MV-4-11 (cell line): ENCODE measurements around the gene NAB1.
A peak's percentile ranks its signal among the peaks of the same experiment; 100 is the strongest.

Experiments
- DNase-seq: peaks from one replicate; lab custom pipeline; 2025; lab: John Stamatoyannopoulos, UW

The NAB1 gene

DNA sequence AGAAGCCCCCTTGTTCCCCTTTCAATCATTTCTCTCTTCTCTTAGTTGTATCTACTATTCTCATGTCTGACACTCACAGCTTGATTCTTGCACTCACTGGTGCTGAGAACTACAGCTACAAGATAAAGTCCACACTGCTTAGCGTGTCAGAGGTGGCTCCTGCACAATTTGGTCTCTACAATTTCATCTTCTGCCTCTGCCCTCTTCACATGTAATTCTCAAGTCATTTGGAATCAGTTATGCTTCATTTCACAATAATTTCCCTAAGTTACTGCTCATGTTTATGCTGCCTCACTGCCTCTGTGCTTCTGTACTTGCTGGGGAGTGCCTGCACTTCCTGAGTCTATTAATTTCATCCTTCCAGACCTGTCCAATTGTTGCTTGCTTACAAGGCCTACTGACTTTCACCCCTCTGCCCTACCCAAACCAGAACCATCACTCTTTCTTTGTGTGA lies 11.6 kb upstream of the NAB1 start:
- DNase-seq, result no peak

DNA sequence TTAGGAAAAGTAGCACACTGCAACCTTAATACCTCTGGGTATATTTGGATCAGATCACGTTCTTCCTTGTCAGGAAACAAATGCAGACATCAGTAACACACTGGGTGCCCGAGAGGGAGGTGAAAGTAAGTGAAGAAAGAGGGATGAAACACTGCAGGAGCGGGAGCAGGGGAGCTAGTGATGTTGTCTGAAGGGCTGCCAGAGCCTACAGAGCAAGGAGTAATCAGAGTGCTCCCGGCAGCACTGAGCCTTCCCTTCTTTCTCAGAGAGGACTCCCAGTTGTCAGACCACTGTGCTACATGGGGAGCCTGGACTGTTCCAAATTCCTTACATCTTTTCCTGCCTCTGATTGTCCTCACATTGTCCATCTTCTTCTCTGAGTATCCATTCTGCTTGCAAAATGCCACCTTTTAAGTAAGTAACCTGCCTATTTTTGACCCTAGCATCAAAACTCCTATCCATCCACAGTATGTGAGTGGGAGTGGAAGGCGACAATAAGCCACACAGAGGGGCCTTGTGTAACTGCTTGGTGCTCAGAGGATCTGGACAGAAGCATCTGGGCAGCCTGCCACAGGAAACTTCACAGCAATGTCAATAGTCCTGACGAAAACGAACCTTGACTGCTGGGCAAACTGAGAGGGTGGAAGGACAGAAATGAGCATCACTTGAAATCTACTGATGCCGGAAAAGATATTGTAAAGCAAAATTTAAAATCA lies 10.8 kb upstream of the NAB1 start:
- DNase-seq, result no peak

DNA sequence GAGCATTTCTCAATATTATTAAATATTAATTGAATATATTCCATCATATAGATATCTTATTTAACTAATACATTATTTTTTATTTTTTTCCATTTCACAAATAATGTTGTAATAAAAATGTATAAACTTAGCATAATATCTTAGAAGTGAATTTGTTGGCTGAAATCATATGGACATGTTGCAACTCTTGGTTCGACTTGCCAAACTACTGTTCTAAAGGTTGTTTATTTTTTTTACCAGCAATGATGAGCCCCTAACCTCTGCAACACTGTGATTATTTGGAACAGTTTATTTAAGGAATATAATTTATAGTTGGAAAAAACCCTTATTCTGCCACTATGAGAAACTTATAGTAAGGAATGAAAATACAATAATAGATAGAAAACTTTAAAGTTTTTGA lies 8.8 kb upstream of the NAB1 start:
- no peak for DNase-seq

DNA sequence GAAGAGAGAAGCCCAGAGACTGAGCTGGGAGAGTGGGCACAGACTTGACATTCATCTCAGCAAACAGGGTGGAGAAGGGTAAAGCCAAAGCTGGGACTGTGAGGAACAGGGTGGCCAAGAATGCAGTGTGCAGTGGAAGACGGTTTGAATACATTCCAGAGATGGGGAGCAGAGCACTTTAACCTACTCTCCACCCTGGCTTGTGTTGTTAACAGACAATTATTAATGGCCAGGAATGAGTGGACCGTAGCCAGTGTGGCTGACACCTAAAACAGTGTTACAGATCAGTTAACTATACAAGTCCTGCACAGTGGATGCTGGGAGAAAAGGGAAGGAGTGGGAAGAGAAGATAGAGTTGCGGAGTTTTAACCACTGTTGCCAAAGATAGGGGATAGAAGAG lies 7.4 kb upstream of the NAB1 start:
- DNase-seq, result no peak

DNA sequence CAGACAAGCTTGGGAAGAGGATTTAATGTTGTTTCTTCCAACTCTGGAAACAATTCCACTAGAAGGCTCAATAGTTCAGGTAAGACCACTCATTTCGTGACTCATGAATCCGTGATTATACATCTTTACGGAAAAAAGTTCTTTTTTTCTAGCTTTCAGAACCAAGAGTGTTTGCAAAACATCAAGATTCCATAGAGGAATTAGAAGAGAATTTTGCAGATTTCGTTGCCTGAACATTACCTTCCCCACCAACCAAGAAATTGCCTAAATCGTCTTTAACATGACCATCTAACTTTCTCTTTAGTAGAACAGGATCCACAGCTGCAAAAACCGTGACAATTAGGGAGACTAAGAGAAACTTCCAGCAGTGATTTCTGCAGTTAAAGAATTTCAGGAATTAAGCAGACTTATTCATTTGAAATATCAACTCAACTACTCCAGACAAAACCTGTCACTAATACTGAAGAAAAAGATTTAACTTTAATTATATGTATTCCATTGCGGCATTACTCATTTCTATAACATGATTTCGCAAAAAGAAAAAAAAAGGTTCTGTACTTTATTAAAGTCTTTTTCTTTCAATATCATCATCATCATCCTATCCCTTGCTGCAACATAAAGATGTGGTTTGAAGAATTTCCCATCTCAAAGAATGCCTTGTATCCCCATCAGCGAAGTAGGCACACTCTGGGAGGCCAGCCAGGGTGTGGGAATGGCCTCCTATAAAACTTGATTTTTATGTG lies 1.9 kb upstream of the NAB1 start:
- DNase-seq, result no peak

DNA sequence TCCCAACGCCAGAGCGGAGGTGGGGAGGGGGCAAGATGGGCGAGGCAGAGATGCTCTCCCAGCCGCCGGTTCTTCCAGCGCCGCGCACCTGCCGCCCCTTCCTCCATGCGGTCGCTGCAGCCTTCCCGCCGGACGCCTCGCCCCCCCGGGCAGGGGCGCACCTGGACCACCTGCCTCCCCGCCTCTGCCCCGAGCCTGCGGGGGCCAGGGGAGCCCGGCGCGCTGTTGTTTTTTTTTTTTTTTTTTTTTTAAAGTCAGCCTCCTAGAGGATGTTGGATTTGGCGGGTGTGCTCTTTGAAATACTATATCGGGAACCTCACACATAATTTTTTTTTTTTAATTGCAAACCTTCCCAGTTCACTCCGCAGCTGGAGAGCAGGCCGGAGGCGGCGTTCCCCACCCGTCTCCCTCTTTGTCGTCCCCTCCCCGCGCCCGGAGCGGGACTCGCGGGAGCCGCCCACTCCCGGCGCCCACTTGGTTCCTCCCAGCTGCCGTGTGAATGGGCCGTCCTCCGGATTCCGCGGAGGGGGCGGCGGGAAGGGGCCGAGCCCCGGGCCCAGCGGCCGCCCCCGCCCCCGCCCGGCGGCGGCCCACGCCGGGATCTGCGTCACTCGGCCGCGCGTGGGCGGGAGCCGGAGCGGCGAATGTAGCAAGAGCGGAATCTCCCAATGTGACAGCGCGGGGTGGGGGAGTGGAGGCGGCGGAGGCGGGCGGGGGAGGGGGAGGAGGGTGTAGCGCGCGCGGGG lies 421 bp upstream of the NAB1 start:
- peak; percentile 61 for DNase-seq

DNA sequence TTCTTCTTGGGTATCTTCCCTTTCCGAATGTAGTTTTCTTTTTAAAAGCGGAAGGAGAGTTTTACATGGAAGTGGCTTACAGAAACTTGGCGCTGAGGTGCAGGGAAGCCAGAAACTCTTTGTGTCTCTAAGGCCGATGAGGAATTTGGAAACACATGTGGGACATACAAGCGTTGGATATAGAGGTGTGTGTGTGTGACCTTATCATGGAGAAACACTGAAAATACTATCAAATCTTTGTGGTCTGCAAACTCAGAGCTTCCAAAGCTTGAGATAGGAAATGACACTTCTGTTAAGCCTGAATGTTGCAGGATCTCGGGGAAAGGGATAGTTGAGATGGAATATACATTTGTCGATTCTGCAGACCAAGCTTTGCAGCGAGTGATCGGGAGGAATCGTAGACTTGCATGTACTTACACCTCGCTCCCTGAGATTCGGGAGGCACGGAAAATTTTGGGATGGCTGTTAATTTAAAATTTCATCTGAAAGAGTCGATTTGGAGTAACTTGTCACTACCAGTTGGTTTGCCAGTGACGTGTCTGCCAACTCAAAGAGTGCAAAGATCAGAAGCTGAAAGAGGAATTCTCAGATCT lies 1.0 kb downstream of the NAB1 start:
- DNase-seq, result peak; percentile 31

DNA sequence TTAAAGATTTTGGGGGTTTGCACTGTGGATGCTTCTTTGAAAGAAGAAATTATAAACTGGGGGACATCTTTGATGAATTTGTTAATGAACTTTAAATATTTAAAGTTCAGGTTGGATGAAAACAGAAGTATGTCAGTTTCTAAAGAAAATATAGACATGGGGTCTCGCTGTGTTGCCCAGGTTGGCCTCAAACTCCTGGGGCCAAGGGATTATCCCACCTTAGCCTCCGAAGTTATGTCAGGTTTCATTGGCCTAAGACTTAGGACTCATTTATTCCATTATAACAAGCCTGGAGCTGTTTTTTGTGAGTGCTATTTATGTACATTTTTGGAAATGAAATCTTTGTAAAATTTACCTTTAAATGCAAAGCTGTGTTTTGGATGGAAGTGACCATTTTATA lies 2.5 kb downstream of the NAB1 start:
- DNase-seq, result no peak

DNA sequence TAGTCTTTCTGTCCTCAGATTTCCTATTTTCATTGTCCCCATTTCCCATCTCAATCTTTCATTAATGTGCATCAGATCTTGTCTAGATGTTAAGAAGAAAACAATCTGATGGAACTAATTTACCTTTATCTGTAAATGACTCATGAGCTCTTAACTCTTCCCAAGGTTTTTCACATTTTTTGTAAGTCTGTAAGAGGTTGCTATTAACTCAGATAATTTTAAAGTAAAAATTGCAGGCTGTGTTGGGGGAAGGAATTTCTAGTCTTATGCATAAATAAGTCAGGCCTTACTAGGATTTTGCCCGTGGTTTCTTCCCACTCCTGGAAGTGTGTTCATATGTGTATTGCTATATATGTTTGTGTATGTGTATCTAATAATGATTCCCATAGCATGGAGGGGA lies 4.3 kb downstream of the NAB1 start:
- DNase-seq, result no peak

DNA sequence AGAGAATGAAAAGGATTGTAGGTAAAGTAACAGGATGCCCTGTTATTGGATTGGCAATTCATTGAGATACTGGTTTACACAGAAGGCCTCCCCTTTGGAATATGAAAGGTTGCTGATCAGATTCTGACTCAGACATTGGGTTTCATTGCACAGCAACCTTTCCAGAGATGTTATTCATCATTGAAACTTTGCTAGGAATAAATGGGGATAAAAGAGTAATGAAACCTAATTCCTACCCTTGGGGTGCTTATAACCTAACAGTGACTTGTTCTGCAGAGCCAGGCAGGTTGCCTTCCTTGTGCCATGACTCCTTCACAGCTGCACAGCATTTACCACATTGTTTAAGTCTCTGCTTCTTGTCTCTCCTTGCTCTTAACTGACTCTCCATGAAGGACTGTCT lies 5.0 kb downstream of the NAB1 start:
- DNase-seq, result no peak

DNA sequence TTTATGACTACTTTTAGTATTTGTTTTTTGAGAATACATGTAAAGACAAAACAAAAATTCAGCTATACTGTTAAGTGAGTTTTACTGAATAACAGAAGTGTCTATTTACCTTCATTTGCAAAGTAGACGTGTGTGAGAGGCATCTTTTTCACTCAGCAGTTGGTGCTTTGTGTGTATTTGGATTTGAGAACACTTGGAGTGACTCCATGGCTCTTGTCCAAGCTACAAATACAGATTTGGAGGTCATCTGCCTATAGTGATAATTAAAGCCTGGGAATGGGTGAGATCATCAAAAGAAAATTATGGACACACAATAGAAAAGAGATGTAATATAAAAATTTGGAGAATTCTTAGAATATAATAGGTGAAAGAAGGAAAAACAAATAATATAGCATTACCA lies 6.2 kb downstream of the NAB1 start:
- DNase-seq, result no peak

DNA sequence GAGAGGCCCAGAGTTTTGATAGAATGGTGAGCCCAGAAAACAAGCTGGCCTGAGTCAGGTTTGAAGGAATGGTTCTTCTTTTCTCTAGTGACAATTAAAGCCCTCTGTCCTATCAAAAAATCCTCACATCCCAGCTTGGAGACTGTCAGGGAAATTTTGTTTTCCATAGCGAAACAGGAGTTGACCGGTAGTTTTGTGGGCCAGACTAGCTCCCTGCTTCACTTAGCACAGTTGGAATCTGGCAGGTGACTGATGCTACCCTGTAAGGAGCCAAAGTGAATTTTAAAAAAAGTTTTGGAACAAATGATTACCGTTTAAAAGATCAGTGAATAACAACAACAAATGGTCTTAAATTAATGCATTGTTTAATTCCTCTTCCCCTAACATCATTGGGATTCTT lies 6.7 kb downstream of the NAB1 start:
- DNase-seq, result no peak

DNA sequence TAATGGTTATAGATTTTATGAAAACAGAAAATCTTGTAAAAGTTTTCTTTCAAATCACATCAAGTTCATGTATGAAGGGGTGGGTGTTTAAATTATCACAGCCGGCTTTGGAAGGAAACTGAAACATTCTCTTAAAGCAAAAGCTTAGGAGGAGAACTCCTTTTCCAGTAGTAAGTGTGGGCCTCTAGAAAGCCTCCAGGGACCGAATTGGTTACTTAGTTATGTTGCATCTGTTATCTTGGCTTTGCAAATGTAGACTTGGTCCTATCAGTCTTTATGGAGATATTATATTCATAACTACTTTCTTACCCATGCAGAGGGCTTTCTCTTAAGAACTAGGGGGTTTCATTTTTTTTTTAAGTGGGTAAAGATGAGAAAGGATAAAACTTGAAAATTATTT lies 7.4 kb downstream of the NAB1 start:
- DNase-seq, result no peak

DNA sequence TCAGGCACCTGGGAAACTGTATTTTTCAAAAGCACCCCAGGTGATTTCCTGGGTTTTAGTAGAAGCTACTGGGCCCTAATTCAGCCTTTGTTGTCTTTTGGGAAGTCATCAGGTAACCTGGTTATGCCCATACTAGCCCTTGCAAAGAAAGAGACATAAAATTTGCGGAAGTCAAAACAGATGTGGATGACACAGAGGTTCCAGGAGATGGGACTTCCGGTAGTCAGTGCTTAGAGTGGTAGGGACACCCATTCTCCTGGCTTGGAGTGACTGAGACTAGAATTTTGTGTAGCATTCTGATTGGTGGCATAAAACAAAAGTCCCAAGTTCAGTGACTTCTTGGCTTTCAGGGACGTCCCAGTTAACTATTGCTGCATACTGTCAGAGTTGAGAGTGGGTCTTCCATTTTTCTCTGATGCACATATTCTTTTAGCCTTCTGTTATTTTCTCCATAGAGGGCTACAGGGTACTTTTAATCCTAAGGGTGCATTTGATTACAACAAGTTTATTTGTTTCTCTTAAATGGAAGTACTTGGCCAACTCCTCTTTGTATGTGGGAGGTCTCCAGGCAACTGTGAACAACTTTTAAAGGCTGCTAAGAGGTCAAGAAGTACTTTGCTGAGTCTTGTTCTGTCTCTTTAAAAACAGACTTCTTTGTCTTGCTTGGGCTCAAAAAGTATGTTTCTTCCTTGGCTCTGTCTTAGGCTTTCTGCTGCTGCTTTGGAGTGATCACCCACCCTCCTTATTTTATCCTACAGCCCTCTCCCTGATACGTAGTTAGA lies 8.8 kb downstream of the NAB1 start:
- DNase-seq, result no peak

DNA sequence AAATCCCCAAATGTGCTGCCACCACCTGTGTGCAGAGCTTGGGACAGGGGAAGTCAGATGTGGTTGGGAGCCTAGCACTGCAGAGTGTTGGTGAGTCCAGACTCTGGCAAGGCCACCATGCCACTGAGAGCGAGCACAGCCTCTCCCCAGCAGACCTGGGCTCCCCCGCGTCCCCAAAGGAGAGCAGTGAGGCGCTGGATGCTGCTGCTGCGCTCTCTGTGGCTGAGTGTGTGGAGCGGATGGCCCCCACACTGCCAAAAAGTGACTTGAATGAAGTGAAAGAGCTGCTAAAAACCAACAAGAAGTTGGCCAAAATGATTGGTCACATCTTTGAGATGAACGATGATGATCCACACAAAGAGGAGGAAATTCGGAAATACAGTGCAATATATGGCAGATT lies 10.7 kb downstream of the NAB1 start:
- no peak for DNase-seq

DNA sequence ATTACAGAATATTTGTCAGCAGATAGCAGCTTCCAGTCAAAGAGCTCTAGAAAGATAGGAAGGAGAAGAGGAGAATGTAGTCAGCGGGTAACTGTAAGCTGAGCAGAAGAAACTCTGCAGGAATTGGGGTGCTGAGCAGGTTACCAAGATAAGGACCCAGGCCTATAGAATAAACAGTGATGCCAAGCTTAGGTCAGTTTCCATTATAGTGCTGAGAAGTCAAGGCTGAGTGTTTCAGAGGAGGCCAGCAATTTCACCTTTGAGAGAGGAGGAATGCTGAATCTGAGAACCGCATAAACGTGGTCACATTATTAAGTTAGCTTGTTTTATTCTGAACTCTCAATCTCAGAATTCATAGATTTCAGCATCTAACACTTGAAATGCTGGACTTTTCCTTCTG lies 13.9 kb downstream of the NAB1 start:
- no peak for DNase-seq

DNA sequence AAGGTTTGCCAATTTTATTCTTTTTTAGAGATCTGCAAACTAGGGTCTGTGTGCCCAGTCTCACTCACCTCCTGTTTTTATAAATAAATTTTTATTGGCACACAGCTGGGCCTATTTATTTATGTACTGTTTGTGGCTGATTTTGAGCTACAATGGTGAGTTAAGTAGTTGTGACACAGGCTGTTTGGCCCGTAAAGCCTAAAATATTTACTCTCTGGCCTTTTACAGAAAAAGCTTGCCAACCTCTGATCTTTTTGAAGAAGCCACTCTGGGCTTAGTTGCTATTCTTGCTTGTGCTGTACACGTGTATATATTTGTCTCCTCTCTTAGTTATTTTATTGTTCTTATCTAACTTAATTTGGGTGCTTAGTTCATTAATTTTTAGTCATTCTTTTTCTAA lies 14.5 kb downstream of the NAB1 start:
- DNase-seq, result no peak

DNA sequence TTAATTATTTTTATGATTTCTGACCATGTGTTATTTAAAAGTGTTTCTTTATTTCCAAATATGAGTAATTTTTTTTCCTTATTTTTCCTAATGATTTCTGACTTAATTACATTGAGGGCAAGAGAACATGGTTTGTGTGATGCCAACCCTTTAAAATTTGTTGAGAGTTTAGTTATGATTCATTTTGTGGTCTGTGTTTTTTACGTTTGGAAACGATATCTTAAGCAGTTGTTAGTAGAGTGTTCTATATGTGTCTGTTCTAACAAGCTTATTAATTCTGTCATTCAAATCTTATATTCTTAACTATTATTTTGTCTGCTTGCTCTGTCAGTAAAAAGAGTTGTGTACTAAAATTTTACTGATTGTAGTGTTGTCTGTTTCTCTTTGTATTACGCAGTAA lies 15.0 kb downstream of the NAB1 start:
- peak; percentile 3 for DNase-seq

DNA sequence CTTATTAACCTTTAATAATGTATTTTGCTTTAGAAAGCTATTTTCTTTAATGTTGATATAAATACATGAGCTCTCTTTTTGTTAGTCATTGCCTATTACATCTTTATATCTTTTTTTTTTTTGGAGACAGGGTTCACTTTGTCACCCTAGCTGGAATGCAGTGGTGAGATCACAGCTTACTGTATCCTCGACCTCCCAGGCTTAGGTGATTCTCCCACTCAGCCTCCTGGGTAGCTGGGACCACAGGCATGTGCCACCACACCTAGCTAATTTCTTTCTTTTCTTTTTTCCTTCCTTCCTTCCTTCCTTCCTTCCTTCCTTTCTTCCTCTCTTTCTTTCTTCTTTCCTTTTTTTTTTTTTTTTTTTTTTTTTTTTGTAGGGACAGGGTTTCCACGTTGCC lies 15.4 kb downstream of the NAB1 start:
- no peak for DNase-seq

DNA sequence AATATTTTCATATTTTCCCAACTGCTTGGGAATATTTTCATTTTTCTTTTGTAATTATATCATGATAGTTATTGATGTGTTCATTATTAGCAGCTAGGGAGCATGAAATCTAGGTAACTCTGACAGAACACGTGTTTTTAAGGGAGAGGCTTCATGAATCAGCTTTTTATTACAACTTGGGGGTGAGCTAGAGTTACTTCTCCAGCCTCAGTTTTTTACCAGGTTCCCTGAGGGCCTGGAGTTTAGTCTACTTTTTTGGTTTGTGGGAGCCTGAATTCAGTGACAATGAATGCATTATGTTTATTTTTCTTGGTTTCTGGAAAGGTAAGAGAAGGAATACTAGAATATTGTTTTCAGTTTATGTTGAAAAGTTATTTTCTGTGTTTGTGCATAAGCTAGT lies 18.0 kb downstream of the NAB1 start:
- DNase-seq, result no peak

DNA sequence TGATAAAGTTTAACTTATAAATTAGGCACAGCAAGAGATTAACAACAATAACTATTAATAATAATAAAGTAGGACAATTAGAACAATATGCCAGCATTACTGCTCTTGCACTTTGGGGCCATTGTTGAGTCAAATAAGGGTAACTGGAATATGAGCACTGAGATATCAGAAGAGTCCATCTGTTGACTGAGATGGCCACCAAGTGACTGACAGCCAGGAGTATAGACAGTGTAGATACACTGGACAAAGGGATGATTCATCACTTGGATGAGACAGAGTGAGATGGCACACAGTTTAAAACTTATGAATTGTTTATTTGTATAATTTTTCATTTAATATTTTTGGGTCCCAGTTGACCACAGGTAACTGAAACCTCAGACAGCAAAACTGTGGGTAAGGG lies 20.0 kb downstream of the NAB1 start:
- no peak for DNase-seq
